ENCODE measurements around the gene RNF152.

The RNF152 gene

GRCh38 chr18:61931654-61932379 lies 39.0 kb upstream of the RNF152 start:
- no peak overlapping the region for H2AFZ ChIP-seq (ENCODE audit: low read depth)

GRCh38 chr18:61929881-61930640 lies 37.3 kb upstream of the RNF152 start:
- Histone ChIP-seq H3K79me2 (ENCODE audit: insufficient read depth, low read depth) (no peaks in the 10 kb centered on the region), H3K9ac (no peak overlapping the region), H3K27ac (no peak overlapping the region), H3K4me2 (no peak overlapping the region), H3K4me3 (IDR thresholded peaks at IDR 0.05; ENCODE audit: insufficient read depth, low read depth, low read length) (no peak overlapping the region), H3K27me3 (ENCODE audit: insufficient read depth, low read depth) (no peaks in the 10 kb centered on the region; the same call in 1 of the 2 replicates), H4K20me1 (ENCODE audit: insufficient read depth) (no peaks in the 10 kb centered on the region), H3K4me1 (ENCODE audit: low read depth, poor library complexity, severe bottlenecking) (peaks cover 1% of the 10 kb centered on the region), H3K36me3 (ENCODE audit: insufficient read depth) (no peaks in the 10 kb centered on the region), H2AFZ (ENCODE audit: low read depth) (no peak overlapping the region)
- no peak for TF ChIP-seq CTCF (conservative IDR thresholded peaks at IDR 0.05; ENCODE audit: low read depth, low read length)

More at GRCh38 chr18:61931654-61932379, 39.0 kb upstream of the RNF152 start:
- Histone ChIP-seq H3K79me2 (ENCODE audit: insufficient read depth, low read depth) (no peaks in the 10 kb centered on the region), H3K4me1 (ENCODE audit: low read depth, poor library complexity, severe bottlenecking) (no peaks in the 10 kb centered on the region), H3K4me3 (IDR thresholded peaks at IDR 0.05; ENCODE audit: insufficient read depth, low read depth, low read length) (no peak overlapping the region), H3K9ac (no peak overlapping the region), H4K20me1 (ENCODE audit: insufficient read depth) (no peaks in the 10 kb centered on the region), H3K27ac (no peak overlapping the region), H3K4me2 (no peak overlapping the region), H3K27me3 (ENCODE audit: insufficient read depth, low read depth) (no peaks in the 10 kb centered on the region), H3K36me3 (ENCODE audit: insufficient read depth) (no peaks in the 10 kb centered on the region)
- no peak for TF ChIP-seq CTCF (conservative IDR thresholded peaks at IDR 0.05; ENCODE audit: low read depth, low read length)

GRCh38 chr18:61926532-61926931 lies 33.7 kb upstream of the RNF152 start:
- no peak overlapping the region for H3K9ac ChIP-seq
- H3K27me3 ChIP-seq (ENCODE audit: insufficient read depth, low read depth), result no peaks in the 10 kb centered on the region; the same call in 1 of the 2 replicates
- no peak overlapping the region for H3K27ac ChIP-seq
- H3K4me2 ChIP-seq, result no peak overlapping the region
- no peak for TF ChIP-seq CTCF (conservative IDR thresholded peaks at IDR 0.05; ENCODE audit: low read depth, low read length)
- H3K36me3 ChIP-seq (ENCODE audit: insufficient read depth), result no peaks in the 10 kb centered on the region
- H3K4me3 ChIP-seq (IDR thresholded peaks at IDR 0.05; ENCODE audit: insufficient read depth, low read depth, low read length), result no peak overlapping the region
- H2AFZ ChIP-seq (ENCODE audit: low read depth), result no peak overlapping the region
- no peaks in the 10 kb centered on the region for H3K79me2 ChIP-seq (ENCODE audit: insufficient read depth, low read depth)
- no peaks in the 10 kb centered on the region for H4K20me1 ChIP-seq (ENCODE audit: insufficient read depth)
- H3K4me1 ChIP-seq (ENCODE audit: low read depth, poor library complexity, severe bottlenecking), result peaks cover 13% of the 10 kb centered on the region

- no peaks in the 10 kb centered on the region; the same call in 1 of the 2 replicates for H3K27me3 ChIP-seq (ENCODE audit: insufficient read depth, low read depth)
- no peak overlapping the region for H2AFZ ChIP-seq (ENCODE audit: low read depth)
- no peaks in the 10 kb centered on the region for H3K79me2 ChIP-seq (ENCODE audit: insufficient read depth, low read depth)
- H4K20me1 ChIP-seq (ENCODE audit: insufficient read depth), result no peaks in the 10 kb centered on the region
- peak overlapping the region; percentile 18; the same call in 1 of the 2 replicates for H3K4me2 ChIP-seq
- H3K4me3 ChIP-seq (IDR thresholded peaks at IDR 0.05; ENCODE audit: insufficient read depth, low read depth, low read length), result no peak overlapping the region
- no peak overlapping the region for H3K27ac ChIP-seq
- H3K4me1 ChIP-seq (ENCODE audit: low read depth, poor library complexity, severe bottlenecking), result peaks cover 13% of the 10 kb centered on the region
- H3K36me3 ChIP-seq (ENCODE audit: insufficient read depth), result no peaks in the 10 kb centered on the region
- TF ChIP-seq CTCF (conservative IDR thresholded peaks at IDR 0.05; ENCODE audit: low read depth, low read length), result no peak
- H3K9ac ChIP-seq, result no peak overlapping the region
Measured at GRCh38 chr18:61924550-61924949, 31.7 kb upstream of the RNF152 start.

All from KMS-11 (cell line).